Thymus (tissue), 11 donors: ENCODE results near the gene AP2S1. TPM values are rescaled to one million over a fixed set of nuclear protein-coding genes. Genes with fewer than 3 reads are reported as not detected.
"Not testable (repeated sequence)": the region's sequence is repeated elsewhere in the genome, so short reads cannot be mapped to it uniquely, and the experiment has no call there.

ENCODE experiments used
- DNase-seq, 9 donors: peaks; one replicate each; pipeline ENCODE4 v3.0.0-alpha.2; 2013; ENCODE audit warnings: low spot score in 9 of 9, low read depth in 6 of 9, missing footprints in 1 of 9
- H3K27ac ChIP-seq, 2 donors: one replicate each; pipeline ENCODE4 v1.5.1; 2013; ENCODE audit warnings: control low read depth in 1 of 2, low read depth in 1 of 2, low read length in 1 of 2, mild to moderate bottlenecking in 1 of 2, moderate library complexity in 1 of 2
- H3K27me3 ChIP-seq, 2 donors: one replicate each; pipeline ENCODE4 v1.5.1; 2013; ENCODE audit warnings: low read length in 1 of 2; ENCODE audit not compliant: control insufficient read depth in 2 of 2, insufficient read depth in 1 of 2
- H3K36me3 ChIP-seq, 2 donors: one replicate each; pipeline ENCODE4 v1.5.1; 2013; ENCODE audit warnings: low read length in 1 of 2, mild to moderate bottlenecking in 1 of 2, moderate library complexity in 1 of 2; ENCODE audit not compliant: control insufficient read depth in 2 of 2, insufficient read depth in 2 of 2
- H3K4me1 ChIP-seq, 2 donors: one replicate each; pipeline ENCODE4 v1.5.1; 2013; ENCODE audit warnings: low read length in 2 of 2; ENCODE audit not compliant: control insufficient read depth in 2 of 2, insufficient read depth in 2 of 2
- H3K4me3 ChIP-seq, 2 donors: one replicate each; pipeline ENCODE4 v1.5.1; 2013; ENCODE audit warnings: low read length in 2 of 2, control low read depth in 1 of 2, mild to moderate bottlenecking in 1 of 2
- H3K9me3 ChIP-seq, 2 donors: one replicate each; pipeline ENCODE4 v1.5.1; 2013; ENCODE audit warnings: low read length in 1 of 2, mild to moderate bottlenecking in 1 of 2; ENCODE audit not compliant: control insufficient read depth in 2 of 2, insufficient read depth in 1 of 2
- WGBS: extraction: QIAGEN DNeasy Blood & Tissue Kit; methylation state at CpG from one replicate; pipeline ENCODE4 v1.1.7; 2013; 5-methylcytosine and 5-hydroxymethylcytosine counted together
- polyA plus RNA-seq: library from polyadenylated mRNA; stranded (reverse); fragments of 200-250 nt; gene quantifications from one replicate; pipeline ENCODE4 v1.2.3, GENCODE V29; 2013
- total RNA-seq: library from RNA; stranded (reverse); fragments of 120-200 nt; gene quantifications from one replicate; pipeline ENCODE4 v1.2.4, GENCODE V29; 2013
- donor health status: healthy.

Gene AP2S1
- total and polyA plus RNA-seq, 2 donors: 88.0 to 106 TPM

DNA sequence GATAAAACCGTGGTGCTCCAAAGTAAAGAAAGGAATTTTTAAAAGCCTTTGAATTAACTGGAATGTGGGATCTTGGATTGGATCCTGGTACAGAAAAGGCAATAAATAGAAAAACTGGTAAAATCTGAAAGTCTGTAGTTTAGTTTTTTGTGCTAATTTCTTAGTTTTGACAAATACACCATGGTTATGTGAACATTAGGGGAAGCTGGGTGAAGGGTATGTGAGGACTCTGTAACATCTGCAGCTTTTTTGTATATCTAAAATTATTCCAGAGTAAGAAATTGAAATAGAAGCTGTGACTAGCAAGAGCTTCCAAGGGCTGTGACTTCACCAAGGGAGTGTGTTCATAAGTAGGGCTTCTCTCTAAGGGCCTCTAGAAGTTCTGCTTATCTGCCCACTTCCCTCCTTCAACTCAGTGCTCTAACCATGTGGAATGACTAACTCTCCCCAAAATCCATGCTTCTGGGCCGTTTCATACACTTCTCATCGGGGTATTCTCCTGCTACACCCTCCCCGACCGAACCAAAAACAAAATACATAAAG, 36.7 kb upstream of the AP2S1 start:
- Histone ChIP-seq H3K27ac (no peak overlapping the region), H3K9me3 (no peaks in the 10 kb centered on the region), H3K4me3 (no peak overlapping the region), H3K36me3 (no peaks in the 10 kb centered on the region), H3K4me1 (no peaks in the 10 kb centered on the region), H3K27me3 (no peaks in the 10 kb centered on the region)
- 98% methylated on average over 5 of the region's 5 CpGs for WGBS
- no peak for DNase-seq

DNA sequence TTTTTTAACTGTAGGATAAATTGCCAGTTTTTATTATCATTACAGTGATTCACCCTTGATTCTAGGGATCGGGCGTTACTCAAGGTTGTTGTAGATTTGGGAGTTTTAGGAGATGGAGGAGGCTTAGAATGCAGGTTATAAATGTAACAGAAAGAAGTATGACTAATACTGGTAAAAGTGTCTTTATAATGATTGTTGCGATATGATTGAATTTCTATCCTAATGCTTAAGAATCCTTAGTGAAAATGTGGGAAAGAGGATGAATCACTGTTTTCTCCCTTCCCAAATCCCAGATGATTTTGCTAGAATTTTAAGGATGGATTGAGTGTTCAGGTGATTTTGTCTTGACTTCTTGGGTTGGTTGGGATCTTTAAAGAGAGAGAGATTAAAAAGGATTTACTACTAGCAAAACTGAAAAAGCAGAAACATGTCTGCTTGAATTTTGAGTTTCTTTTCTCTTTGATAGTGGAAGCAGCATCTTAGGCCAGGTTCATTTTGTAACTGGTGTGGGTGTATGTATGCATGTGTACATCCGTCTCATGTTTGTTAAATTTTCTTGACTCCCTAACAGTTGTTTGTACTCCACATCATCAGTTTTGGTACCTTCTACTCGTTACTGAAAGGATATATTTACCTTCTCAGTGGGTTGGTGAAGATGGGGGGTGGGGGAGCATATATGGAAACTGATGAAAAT, 36.0 kb upstream of the AP2S1 start:
- Histone ChIP-seq H3K9me3 (no peaks in the 10 kb centered on the region), H3K27me3 (no peaks in the 10 kb centered on the region), H3K4me1 (no peaks in the 10 kb centered on the region), H3K27ac (no peak overlapping the region), H3K36me3 (no peaks in the 10 kb centered on the region), H3K4me3 (no peak overlapping the region)
- DNase-seq: no peak
- WGBS: 96% methylated on average over 5 of the region's 5 CpGs

DNA sequence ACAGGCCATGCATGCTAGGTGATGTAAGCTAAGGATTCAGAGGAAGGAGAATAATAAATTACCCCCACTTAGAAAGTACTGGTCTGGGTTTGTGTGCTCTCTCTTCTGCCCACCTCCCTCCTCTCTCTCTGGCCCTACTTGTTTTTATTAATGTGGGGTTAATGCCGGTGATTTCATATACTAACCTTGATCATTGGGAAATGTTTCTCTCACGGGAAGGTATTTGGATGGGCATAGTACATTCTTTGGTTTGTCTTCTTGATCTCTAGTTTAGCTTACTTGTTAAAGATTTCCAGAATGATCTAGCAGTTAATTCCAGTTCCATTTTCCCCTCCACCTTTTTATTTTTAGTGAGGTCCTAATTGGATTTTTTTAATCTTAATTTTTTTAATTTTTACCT, 34.8 kb upstream of the AP2S1 start:
- Histone ChIP-seq H3K27ac (no peak overlapping the region), H3K27me3 (no peaks in the 10 kb centered on the region), H3K4me3 (no peak overlapping the region), H3K9me3 (no peaks in the 10 kb centered on the region), H3K4me1 (no peaks in the 10 kb centered on the region), H3K36me3 (no peaks in the 10 kb centered on the region)
- WGBS: 98% methylated on average over 2 of the region's 2 CpGs
- DNase-seq: no peak

DNA sequence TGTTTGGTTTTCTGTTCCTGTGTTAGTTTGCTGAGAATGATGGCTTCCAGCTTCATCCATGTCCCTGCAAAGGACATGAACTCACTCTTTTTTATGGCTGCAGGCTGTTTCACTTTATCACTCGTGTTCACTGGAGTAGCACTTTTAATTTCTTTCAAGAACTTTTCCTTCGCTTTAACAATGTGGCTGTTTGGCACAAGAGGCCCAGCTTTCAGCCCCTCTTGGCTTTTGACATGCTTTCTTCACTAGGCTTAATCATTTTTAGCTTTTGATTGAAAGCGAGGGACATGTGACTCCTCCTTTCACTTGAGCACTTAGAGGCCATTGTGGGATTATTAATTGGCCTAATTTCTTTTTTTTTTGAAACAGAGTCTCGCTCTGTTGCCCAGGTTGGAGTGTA, 32.1 kb upstream of the AP2S1 start:
- not testable (repeated sequence) for H3K36me3 ChIP-seq, H3K4me1 ChIP-seq, H3K27me3 ChIP-seq, H3K9me3 ChIP-seq, H3K27ac ChIP-seq, H3K4me3 ChIP-seq, DNase-seq
- 95% methylated on average over 4 of the region's 4 CpGs for WGBS

DNA sequence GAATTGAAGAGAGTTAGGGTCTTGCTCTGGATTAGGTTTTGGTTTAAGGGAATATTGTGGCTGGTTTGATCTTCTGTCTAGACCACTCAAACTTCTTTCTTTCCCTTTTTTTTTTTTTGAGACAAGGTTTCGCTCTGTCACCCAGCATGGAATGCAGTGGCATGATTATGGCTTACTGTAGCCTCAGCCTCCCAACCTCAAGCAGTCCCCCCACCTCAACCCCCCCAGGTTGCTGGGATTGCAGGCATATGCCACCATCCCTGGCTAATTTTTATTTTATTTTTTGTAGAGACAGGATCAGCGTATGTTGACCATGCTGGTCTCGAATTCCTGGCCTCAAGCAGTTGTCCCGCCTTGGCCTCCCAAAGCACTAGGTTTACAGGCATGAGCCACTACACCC, 31.4 kb upstream of the AP2S1 start:
- H3K4me3 ChIP-seq: no peak overlapping the region
- no peaks in the 10 kb centered on the region for H3K4me1 ChIP-seq
- 98% methylated on average over 4 of the region's 4 CpGs for WGBS
- no peak for DNase-seq
- no peaks in the 10 kb centered on the region for H3K27me3 ChIP-seq
- H3K36me3 ChIP-seq: peaks cover 2% of the 10 kb centered on the region in 2 donors
- H3K9me3 ChIP-seq: no peaks in the 10 kb centered on the region
- no peak overlapping the region for H3K27ac ChIP-seq

DNA sequence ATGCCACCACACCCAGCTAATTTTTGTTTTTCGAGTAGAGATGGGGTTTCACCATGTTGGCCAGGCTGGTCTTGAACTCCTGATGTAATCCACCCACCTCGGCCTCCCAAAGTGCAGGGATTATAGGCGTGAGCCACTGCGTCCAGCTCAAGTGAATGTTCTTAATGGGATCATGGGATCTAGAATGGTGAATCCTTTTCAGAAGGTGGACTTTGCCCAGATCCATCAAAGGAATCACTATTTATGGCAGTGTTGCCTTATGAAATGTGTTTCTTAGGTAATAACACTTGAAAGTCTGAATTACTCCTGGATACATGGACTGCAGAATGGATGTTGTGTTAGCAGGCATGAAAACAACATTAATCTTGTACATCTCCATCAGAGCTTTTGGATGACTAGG, 30.4 kb upstream of the AP2S1 start:
- WGBS: 98% methylated on average over 4 of the region's 4 CpGs
- Histone ChIP-seq H3K4me1 (no peaks in the 10 kb centered on the region), H3K9me3 (no peaks in the 10 kb centered on the region), H3K27ac (no peak overlapping the region), H3K4me3 (no peak overlapping the region), H3K27me3 (no peaks in the 10 kb centered on the region), H3K36me3 (peaks cover 2 to 4% of the 10 kb centered on the region in 2 donors)
- DNase-seq: no peak

DNA sequence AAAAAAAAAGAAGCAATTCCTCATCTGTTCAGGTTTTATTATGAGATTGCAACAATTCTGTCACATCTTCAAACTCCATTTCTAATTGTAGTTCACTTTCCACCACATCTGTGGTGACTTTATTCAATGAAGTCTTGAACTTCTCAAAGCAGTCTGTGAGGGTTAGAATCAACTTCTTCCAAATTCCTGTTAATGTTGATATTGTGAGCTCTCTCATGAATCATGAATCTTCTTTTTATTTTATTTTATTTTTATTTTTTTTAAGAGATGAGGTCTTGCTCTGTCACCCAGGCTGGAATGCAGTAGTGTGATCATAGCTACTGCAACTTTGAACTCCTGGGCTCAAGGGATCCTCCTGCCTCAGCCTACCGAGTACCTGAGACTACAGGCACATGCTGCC, 29.8 kb upstream of the AP2S1 start:
- H3K4me3 ChIP-seq: no peak overlapping the region
- no peaks in the 10 kb centered on the region for H3K4me1 ChIP-seq
- no peak overlapping the region for H3K27ac ChIP-seq
- peaks cover 2 to 10% of the 10 kb centered on the region in 2 donors for H3K36me3 ChIP-seq
- whole genome bisulfite sequencing: 98% methylated on average over 1 of the region's 1 CpG
- no peak for DNase-seq
- H3K9me3 ChIP-seq: no peaks in the 10 kb centered on the region
- no peaks in the 10 kb centered on the region for H3K27me3 ChIP-seq

DNA sequence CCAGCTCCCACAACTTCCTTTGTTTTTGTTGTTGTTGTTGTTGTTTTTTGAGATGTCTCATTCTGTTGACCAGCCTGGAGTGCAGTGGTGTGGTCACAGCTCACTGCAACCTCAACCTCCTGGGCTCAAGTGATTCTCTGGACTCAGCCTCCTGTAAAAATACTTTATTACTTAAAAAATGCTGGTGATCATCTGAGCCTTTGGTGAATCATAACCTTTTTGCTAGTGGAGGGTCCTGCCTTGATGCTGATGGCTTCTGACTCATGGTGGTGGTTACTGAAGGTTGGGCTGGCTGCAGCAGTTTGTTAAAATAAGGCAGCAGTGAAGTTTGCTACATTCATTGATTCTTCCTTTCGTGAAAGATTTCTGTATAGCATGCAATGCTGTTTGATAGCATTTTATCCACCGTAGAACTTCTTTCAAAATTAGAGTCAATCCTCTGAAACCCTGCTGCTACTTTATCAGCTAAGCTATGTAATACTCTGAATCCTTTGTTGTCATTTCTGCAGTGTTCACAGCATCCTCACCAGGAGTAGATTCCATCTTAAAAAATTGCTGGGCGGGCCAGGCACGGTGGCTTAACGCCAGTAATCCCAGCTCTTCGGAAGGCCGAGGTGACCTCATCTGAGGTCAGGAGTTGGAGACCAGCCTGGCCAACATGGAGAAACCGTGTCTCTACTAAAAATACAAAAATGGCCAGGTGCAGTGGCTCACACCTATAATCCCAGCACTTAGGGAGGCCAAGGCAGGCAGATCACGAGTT, 28.1 kb upstream of the AP2S1 start:
- H3K9me3 ChIP-seq: no peaks in the 10 kb centered on the region
- no peaks in the 10 kb centered on the region for H3K27me3 ChIP-seq
- no peak overlapping the region for H3K4me3 ChIP-seq
- no peak overlapping the region for H3K27ac ChIP-seq
- peaks cover 2 to 10% of the 10 kb centered on the region in 2 donors for H3K36me3 ChIP-seq
- DNase-seq: no peak
- H3K4me1 ChIP-seq: no peaks in the 10 kb centered on the region
- 98% methylated on average over 9 of the region's 9 CpGs for WGBS

DNA sequence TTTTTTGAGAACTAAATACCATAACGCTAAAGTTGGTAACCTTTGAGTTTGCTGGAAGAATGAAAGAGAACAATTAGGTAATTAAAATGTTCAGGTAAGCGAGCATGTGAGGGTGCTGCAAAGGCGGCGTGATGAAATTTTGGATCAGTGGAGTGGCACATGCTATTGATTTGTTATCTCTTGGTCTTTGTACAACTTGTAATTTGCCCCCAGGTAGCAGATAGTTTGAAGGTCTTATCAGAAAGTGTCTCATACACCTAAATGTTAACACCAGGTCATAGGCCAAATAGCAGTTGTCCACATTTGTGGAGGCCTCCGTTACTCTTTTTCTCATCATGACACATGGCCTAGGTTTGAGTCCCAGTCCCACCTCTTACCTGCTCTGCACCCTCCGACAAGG, 25.0 kb upstream of the AP2S1 start:
- no peaks in the 10 kb centered on the region for H3K27me3 ChIP-seq
- WGBS: 98% methylated on average over 6 of the region's 6 CpGs

More for the DNA sequence above, 25.0 kb upstream of the AP2S1 start:
- no peak overlapping the region for H3K27ac ChIP-seq
- H3K4me1 ChIP-seq: no peaks in the 10 kb centered on the region
- H3K4me3 ChIP-seq: no peak overlapping the region
- H3K9me3 ChIP-seq: no peaks in the 10 kb centered on the region
- no peak for DNase-seq
- peaks cover 2 to 10% of the 10 kb centered on the region in 2 donors for H3K36me3 ChIP-seq
